Occipital lobe (tissue), 2 donors: ENCODE data around the gene SCAANT1. TPM values are rescaled to one million over a fixed set of nuclear protein-coding genes. Genes with fewer than 3 reads are reported as not detected.

Experiments used
- DNase-seq: peaks from one replicate; lab custom pipeline; 2025; lab: John Stamatoyannopoulos, UW
- total RNA-seq: library from RNA; depleted of rRNA; stranded (reverse); fragments of >200 nt; gene quantifications from one replicate; pipeline ENCODE4 v1.2.3, GENCODE V29; 2014

Gene SCAANT1
- total RNA-seq, 1 donor from 2014 or later = not detected

DNA sequence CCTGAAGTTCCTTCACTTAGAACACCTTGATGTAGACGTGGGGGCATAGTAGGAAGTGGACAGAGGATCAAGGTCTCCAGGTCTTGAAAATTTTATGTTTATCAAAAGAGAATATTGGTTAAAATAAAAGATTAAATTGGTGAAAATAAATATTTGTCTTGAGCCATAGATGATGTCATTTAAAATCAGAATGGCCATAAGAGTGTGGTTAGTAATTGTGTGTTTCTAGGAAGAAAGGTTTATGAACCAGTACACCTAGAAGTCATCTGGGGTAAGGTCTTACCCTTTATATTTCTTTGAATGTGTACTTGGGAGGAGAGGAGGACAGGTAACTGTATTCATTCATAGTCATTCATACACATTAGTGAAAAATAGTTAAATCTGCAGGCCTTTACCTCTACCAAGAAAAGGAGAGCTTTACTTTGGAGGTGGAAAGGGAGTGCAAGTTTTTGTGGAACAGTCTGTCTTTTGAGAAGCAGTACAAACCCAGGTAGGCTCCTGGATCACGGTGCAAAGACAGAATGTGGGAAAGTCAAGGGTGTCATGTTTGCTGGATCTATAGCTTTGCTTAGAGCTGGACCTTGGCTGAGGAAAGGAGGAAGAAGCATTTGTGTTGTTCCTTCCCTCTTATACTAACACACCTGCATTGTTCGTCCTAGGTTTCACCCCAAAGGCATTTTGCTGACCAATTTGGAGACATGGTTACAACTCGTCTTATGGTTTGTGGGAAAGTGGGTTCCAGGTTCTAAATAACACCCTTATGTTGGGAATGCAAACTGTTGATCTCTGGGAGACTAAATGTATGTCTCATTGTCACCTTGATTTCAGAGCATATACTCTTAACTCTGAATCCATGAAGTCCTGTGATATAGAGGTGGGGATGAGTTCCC is 6.2 kb downstream of the SCAANT1 start:
- DNase-seq = no peak

DNA sequence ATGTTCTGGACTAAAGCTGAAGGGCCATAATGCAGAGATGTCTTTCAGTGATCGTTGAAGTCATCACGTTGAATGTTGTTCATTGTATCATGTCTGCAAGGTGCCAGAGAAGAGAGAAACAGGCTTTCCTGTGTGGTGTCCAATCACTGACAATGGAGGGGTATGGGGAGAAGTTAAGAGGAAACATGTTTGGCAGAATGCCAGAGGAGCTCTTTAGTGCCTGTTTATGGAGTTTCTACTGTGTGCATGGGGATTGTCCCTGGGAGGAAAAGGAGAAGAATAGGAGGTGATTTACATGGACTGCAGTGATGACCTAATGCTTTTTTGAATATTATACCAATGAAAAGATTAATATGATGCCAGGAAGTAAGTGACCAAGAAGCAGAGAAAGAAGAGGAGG is 11.7 kb downstream of the SCAANT1 start:
- DNase-seq = no peak

DNA sequence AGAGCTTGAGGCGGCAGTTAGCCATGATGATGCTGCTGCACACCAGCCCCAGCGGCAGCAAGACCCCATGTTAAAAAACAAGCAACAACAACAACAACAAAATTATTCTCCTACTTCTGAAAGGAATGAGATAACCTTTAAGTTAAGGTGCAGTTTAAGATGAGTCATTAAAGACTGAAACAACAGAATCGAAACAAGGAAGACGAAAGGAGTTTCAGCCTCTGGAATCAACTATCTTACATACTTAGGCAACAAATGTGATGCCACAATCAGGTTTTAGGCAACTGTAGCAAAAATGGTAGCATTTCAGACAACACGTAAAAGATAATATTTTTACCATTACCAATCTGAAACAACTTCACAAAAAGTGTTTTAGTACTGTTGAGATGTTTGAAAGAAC is 12.2 kb downstream of the SCAANT1 start:
- DNase-seq = no peak

DNA sequence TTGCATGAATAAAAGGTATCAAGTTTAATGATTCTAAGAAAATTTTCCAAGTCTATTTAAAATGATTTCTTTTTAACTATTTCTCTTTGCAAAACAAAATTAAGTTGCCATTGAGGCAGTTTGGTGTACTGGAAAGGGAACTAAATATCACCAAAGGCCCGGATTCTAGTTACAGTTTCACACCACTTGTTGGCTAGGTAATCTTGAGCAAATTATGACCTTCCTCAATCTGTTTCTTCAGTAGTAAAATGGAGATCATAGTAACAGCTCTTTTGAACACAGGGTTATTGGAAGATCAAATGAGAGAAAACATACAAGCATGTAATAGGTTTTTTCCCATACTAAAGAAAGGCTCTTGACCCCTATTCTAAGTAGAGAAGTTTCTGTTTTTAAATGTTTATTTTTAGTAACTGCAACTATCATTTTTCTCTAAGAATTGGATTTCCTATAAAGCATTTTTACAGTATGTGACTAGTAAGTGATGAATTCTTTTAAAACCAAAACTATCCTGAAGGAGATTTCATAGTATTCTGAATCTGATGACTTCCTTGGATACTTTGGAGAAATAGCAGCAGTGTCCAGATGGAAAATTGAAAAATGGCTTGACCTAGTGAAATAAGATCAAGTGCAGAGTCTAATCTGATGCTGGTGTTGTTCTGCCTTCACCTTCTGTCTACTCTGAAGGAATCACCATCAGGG is 15.7 kb downstream of the SCAANT1 start:
- DNase-seq = no peak

DNA sequence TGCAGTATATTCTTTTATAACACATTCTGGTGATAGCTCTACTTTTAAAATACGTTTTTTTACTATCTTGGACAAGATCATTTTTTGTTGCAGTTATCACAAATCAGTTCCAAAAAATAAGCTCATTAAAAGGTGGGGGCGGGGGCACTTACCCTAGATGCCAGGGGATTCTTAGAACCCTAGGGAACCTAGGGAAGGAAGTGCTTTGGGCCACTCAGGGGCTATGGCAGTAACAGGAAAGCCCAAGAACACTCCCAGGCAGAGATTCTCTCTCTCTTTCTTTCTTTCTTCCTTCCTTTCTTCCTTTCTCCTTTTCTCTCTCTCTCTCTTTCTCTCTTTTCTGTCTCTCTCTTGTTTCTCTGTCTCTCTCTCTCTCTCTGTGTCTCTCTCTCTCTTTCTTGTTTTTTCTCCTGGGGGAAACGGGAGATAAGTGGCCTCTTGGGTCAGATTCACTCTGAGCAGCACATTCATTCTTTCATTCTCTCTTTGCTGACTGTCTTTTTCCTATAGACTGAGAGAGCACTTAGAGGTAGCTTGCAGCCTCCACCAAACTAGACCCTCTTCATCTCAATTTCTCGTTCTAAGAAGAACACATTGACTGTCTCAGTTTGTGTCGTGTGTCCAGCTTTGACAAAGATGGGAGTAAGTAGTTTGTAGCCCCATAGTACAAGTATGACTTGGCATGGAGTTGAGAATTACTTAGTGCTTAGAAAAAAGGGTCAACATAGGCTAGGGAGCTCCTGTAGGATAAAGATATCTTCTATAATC is 16.6 kb downstream of the SCAANT1 start:
- DNase-seq = no peak

DNA sequence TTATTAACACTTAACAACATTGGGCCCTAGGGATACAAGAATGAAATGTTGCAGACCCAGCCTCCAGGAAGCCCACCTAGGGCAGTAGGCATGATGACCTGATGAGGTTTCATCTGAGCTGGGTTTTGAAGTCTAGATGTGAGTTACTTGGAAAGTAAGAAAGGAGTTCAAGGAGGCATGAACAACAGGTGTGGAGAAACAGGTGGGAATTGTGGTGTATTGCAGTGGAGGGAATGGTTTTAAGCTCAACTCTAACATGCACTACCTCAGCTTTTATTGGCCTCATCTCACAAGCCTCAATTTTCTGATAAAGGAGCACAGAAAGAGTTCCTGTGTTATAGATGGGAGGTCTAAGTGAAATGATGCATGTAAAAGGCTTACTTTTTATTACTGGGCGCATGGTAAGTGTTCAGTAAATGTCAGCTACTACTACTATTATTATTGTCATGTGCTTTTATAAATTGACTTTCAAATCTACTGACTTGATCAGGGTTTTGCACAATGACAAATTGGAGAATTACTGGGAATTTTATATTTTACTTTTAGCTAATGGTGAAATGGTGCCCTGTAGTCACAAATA is 19.3 kb downstream of the SCAANT1 start:
- DNase-seq = no peak

DNA sequence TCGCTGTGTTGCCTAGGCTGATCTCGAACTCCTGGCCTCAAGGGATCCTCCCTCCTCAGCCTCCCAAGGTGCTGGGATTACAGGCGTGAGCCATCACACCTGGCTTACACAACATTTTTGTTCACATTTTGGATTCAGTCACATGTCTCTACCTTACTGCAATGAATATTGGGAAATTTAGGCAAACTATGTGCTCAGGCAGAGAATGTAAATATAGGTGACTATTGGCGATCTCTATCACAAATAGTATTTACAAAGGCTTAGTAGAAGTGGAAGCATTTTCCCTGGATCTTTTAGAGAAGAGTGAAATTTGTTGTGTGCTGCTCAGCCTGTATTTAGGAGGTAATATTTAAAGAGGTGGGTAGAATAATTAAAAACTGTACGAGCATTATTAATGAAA is 20.7 kb downstream of the SCAANT1 start:
- no peak for DNase-seq

DNA sequence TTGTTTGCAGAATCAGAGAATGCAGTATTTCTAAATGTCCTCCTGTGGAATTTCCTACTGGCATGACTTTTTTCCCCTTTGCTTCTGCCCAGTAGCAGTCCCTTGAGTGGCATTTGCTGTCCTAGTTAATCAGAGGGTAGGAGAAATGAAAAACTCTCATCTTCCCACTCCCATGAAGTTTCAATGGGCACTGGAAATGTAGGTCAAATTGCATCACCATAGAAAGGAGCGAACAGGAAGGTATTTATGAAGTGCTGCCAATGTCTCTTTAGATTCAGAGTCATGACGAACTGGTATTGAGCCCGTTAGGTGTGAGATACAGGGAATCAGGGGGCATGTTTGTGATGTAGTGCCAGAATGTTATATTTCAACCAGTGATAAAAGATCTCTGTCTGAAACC is 25.3 kb downstream of the SCAANT1 start:
- no peak for DNase-seq

DNA sequence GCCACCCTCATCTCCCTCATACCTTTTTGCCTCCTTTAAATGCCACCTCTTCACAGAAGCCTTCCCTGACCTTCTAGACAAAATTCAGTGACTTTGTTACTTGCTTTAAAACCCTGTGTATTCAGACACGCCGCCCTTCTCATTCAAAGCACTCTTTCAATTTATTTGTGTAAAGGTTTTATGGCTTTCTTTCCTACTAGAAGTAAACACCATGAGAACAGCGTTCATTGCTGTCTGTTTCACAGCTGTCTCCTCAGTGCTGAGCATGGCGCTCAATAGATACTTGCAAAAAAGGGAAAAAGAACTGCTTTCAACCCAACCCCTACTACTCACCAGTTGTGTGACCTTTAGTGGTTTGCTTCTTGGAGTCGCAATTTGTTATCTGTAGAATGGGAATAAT is 31.5 kb downstream of the SCAANT1 start:
- DNase-seq = no peak

DNA sequence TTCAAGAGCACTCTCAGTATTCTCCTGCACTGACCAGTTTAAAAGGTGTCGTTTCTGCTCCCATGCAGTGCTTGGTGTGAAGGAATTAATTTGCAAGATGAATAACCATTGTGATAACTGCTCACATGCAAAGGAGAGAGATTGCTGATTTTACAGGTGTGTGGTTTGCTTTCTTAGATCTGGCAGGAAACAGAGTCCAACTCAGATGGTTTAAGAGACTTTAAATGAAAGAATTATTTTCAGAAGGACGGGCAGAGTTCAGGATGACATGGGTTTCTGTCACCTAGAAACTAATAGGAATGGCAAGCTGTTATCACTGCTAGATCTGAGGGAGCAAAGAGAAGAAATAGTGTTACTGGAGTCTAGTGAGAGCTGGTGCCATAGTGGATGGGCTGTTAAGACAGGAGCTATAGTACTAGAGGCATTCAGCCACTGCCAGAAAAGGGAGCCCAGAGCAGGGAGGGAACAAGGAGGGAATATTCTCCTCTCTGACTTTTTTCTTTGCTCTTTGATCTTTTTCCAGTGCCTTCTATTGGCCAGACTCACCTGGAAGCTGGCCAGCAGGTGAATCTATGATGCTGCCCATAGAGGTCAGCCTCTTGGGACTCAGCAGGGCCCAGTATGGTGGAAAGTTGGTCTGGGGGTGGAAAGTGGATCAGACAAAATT is 33.7 kb downstream of the SCAANT1 start:
- no peak for DNase-seq

DNA sequence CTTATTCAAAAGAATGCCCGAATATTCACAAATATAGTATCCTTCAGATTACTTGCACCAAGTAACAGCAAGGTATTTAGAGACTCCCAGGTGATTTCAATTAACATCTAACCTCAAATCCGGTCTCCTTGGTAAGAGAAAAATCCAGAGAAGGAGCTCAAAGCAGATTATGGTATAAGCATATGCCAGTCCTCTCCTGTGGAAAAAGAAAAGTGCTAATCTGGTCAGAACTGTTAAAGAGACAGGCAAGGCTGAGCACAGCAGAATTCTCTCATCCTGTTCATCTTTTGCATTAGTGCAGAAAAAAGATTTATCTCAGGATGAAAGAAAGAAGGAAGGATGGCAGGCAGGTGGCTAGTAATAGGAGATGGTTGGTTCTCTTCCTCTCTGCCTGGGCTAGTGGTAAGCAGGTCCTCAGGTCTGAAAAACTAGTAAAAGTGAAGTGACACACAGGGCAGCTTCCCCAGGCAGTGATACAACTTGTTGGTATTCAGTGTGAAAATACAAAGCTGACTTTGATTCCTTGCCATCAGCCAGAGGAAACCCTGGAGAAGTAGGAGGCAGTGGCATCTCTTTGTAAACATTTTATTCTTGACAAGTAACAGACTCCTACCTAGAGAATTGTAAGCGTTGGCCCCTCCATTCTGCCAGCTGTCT is 34.3 kb downstream of the SCAANT1 start:
- DNase-seq = no peak

DNA sequence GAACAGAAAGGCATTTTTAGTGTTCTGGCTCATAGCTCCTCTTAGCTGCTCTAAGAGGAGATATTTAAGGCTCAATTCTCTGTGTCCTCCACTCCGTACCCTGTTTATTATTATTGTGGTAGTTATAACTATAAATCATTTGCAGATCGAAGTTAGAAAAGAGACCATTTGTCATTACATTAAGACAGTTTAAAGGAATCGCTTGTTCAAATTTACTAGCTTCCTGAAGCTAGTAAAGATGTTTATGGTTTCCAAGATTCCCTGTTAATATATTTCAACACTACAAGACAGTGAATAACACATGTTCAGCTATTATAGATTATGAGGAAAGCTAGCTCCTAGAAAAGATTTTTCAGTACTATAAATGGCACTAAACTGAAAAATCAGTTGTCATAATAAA is 35.9 kb downstream of the SCAANT1 start:
- no peak for DNase-seq

DNA sequence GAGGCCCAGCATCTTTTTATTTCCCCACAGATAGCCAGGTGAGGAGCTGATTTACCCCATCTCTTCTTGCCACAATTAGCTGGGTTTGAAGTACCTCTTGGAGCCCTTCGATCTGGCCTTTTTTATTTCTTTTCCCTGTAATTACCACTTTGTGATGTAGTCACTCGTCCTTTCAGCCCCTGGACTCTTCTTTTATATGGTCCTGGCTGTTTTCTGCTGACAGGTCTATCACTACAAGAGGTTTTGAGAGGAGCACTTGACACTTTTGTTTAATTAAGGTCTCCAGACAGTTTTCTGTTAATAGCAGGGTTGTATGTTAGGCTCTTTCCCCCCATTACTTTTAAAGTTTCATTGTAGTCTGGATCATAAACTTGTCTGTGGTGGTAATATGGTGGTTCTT is 36.7 kb downstream of the SCAANT1 start:
- DNase-seq = no peak

DNA sequence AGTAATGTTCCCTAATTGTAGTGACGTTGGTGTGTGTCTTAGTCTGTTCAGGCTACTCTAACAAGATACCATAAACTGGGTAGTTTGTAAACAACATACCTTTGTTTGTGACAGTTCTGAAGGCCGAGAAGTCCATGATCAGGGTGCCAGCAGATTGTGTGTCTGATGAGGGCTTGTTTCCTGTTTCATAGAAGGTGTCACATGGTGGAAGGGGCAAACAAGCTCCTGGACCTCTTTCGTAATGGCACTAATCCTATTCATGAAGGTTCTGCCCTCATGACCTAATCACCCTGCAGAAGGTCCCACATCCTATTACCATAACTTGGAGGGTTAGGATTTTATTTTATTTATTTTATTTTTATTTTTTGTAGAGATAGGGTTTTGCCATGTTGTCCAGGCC is 37.4 kb downstream of the SCAANT1 start:
- no peak for DNase-seq

DNA sequence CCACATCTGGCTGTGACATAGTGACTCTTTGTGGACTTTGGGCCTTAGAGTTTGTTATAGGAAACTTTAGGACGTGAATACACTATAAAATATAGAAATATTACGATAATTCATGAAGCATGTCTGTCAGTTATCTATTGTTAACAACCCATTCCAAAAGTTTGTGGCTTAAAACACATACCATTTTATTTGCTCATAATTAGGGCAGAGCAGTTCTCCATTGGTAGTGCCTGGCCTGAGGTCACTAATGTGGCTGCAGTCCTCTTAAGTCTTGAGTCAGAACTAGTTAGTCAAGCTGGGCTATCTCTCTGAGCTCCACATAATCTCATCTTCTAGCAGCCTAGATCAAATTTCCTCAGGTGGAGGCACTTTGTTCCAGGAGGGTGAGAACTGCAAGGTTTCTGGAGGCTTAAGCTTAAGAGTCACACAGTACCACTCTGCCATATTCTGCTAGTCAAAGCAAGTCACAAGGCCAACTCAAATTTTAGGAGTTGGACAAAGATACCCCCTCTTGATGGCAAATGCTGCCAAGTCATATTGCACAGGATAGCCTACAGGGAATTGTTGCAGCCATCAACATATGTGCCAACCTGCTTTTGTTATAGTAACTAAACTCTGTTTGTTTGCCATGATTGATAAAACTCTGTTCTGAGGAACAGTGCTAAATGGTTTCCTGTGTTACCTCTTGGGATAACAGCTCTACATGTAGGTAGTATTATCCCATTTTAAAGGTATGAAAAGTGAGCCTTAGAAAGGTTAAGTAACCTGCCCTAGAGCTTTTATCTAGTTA is 39.9 kb downstream of the SCAANT1 start:
- DNase-seq = no peak

DNA sequence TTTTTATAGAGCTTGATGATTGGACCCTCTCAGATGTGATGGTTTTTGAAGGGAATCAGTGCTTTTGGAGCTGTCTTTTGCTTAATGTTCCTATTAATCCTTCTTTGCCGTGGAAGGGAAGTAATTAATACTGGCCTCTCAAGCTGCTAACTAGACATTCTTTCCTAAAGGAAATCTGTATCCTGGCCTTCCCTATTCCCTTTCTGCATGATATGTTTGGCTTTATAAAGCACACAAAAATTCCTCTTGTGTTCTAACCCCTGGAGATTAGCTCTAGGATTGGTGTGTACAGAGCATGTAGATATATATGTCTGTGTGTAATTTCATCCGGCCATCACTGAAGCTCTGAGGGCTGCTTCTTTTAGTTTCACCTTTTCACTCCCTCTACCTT is 41.6 kb downstream of the SCAANT1 start:
- no peak for DNase-seq

DNA sequence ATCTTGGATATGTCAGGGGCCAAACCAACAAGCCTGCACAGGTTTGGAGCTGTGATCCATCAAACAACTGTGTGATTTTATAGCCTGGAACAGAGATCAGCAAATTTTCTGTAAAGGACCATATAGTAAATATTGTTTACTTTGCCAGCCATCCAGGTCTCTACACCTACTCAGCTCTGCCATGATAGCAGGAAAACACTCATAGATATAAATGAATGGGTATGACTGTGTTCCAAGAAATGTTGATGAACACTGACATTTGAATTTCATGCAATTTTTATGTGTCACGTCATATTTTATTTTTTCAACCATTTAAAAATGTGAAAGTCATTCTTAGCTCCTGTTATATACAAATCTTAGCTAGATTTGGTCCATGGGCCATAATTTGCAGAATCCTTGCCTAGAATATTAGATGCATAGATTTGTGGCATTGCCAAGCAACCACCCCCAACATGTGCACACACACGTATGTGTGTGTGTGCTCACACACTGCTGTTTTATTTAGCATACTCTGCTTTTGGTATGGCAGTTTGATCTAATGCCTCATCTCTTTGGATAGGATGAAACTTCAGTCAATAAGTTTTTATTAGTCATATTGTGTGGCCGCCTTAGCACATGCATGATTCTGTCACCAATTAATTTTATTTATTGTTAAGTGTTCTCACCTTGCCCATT is 42.1 kb downstream of the SCAANT1 start:
- DNase-seq = no peak

DNA sequence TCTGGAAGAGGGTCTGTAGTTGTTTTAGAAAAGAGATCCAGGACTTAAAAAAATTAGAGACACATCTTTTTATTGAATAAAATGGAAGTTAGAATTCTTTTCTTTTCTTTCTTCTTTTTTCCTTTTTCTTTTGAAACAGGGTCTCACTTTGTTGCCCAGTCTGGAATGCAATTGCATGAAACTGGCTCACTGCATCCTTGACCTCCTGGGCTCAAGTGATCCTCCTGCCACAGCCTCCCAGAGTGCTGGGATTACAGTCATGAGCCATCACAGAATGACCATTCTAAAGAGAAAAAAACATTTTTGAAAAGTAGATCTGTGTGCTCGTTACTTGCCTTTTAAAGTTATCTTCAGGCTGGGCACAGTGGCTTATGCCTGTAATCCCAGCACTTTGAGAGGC is 45.0 kb downstream of the SCAANT1 start:
- DNase-seq = no peak

DNA sequence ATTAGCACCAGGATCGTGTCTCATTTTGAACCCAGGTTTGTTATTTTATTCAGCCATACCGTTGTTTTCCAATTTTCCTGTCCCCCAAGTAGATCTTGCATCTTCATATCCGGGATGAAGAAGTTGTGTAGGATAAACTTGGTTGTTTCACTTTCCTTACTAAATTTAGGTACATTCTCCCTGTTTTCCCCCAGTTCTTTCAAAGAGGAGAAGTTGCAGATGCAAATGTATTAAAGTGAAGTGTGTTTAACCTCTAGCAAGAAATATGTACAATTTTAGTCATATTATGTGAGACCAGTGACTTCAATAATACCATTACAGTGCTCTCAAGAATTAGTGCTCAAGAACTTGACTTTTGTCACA is 47.2 kb downstream of the SCAANT1 start:
- no peak for DNase-seq
